ENCODE measurements around the gene DDX23.

DNA sequence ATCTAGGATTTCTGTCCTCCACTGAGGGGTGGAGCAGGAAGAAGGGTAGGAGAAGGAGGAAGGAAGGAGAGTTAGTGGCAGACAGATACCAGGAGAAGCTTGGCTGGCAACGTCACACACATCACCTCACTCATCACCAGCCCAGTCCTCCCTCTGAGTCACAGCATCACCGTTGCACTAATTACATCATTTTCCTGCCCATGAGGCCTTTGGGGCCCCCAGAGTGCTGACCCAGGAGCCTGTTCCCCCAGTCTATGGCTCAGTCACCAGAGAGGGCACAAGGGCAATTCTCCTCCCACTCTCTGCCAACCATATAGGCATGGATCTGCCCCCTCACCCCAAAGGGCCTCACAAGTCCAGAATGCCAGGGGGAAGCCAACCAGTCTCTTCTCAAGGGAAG, 9.1 kb upstream of the DDX23 start:
- TF ChIP-seq POLR2A (IDR thresholded peaks at IDR 0.05), result no peak
- no peak for TF ChIP-seq EP300 (IDR thresholded peaks at IDR 0.05)
- TF ChIP-seq CTCF (IDR thresholded peaks at IDR 0.05), result no peak
